Measurements from ENCODE around the gene ATP2A1. TPM values are rescaled to one million over a fixed set of nuclear protein-coding genes. Genes with fewer than 3 reads are reported as not detected.

The ATP2A1 gene
- total RNA-seq, 1 experiment from 2014 or later = 10.3 TPM

- no peak overlapping the region for H3K4me2 ChIP-seq (ENCODE audit: low read length)
- no peaks in the 10 kb centered on the region for H3K27me3 ChIP-seq (ENCODE audit: insufficient read depth, low read length)
- DNase-seq (ENCODE audit: low read depth, low spot score) = no peak
- BruUV-seq (replicated peaks) = TSS peak; percentile 29
- no peak overlapping the region for H3K27ac ChIP-seq (ENCODE audit: low read depth, low read length)
- RAD21 ChIA-PET (ENCODE audit: low non-redundant PET in 1 of 2, low total read pairs in 2 of 2, uncharacterized antibody in 2 of 2, unreplicated experiment in 2 of 2) = no interaction called here
- peak; percentile 81 for ATAC-seq
- POLR2A ChIA-PET = interaction anchor here (0.7 kb wide), 1 partner anchor 32 kb away, joined by 4 read pairs; no protein-coding TSS in a partner anchor
- no peak overlapping the region for H2AFZ ChIP-seq (ENCODE audit: low read depth, low read length, poor library complexity, severe bottlenecking)
- TF ChIP-seq RAD21 (IDR thresholded peaks at IDR 0.05; ENCODE audit: low read depth) = peak; percentile 49
- TF ChIP-seq, protein P1, sequence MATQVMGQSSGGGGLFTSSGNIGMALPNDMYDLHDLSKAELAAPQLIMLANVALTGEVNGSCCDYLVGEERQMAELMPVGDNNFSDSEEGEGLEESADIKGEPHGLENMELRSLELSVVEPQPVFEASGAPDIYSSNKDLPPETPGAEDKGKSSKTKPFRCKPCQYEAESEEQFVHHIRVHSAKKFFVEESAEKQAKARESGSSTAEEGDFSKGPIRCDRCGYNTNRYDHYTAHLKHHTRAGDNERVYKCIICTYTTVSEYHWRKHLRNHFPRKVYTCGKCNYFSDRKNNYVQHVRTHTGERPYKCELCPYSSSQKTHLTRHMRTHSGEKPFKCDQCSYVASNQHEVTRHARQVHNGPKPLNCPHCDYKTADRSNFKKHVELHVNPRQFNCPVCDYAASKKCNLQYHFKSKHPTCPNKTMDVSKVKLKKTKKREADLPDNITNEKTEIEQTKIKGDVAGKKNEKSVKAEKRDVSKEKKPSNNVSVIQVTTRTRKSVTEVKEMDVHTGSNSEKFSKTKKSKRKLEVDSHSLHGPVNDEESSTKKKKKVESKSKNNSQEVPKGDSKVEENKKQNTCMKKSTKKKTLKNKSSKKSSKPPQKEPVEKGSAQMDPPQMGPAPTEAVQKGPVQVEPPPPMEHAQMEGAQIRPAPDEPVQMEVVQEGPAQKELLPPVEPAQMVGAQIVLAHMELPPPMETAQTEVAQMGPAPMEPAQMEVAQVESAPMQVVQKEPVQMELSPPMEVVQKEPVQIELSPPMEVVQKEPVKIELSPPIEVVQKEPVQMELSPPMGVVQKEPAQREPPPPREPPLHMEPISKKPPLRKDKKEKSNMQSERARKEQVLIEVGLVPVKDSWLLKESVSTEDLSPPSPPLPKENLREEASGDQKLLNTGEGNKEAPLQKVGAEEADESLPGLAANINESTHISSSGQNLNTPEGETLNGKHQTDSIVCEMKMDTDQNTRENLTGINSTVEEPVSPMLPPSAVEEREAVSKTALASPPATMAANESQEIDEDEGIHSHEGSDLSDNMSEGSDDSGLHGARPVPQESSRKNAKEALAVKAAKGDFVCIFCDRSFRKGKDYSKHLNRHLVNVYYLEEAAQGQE (IDR thresholded peaks at IDR 0.05; ENCODE audit: low read depth) = no peak
- TF ChIP-seq, protein P2, sequence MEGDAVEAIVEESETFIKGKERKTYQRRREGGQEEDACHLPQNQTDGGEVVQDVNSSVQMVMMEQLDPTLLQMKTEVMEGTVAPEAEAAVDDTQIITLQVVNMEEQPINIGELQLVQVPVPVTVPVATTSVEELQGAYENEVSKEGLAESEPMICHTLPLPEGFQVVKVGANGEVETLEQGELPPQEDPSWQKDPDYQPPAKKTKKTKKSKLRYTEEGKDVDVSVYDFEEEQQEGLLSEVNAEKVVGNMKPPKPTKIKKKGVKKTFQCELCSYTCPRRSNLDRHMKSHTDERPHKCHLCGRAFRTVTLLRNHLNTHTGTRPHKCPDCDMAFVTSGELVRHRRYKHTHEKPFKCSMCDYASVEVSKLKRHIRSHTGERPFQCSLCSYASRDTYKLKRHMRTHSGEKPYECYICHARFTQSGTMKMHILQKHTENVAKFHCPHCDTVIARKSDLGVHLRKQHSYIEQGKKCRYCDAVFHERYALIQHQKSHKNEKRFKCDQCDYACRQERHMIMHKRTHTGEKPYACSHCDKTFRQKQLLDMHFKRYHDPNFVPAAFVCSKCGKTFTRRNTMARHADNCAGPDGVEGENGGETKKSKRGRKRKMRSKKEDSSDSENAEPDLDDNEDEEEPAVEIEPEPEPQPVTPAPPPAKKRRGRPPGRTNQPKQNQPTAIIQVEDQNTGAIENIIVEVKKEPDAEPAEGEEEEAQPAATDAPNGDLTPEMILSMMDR (IDR thresholded peaks at IDR 0.05 in 2 of 3, conservative IDR thresholded peaks at IDR 0.05 in 1 of 3; ENCODE audit: borderline replicate concordance in 1 of 3, insufficient read depth in 1 of 3, low read depth in 2 of 3, low read length in 2 of 3) = peak; percentile 36 to 84 (median 84); a peak in 5 of 6 replicates
- no peaks in the 10 kb centered on the region; the same call in 1 of the 2 replicates for H3K79me2 ChIP-seq (ENCODE audit: insufficient read depth, low read length)
- no peaks in the 10 kb centered on the region for H3K9me3 ChIP-seq (ENCODE audit: control insufficient read depth in 1 of 2, insufficient read depth in 1 of 2, low read depth in 1 of 2, low read length in 2 of 2)
- H4K20me1 ChIP-seq (ENCODE audit: insufficient read depth) = no peaks in the 10 kb centered on the region
- CTCF ChIA-PET = interaction anchor here (1.1 kb wide), 1 partner anchor 71 kb away, joined by 6 read pairs; no protein-coding TSS in a partner anchor
- H3K9me2 ChIP-seq (ENCODE audit: insufficient read depth) = no peaks in the 10 kb centered on the region
- intact Hi-C loops (cut with micrococcal nuclease) = no loop called here
- no peak overlapping the region for H3K9ac ChIP-seq (ENCODE audit: low read length)
- H3K4me1 ChIP-seq (ENCODE audit: control insufficient read depth in 1 of 2, insufficient read depth in 2 of 2, low read length in 2 of 2) = peaks cover 2 to 3% of the 10 kb centered on the region in 2 experiments; a peak in 2 of 4 replicates
- H3K36me3 ChIP-seq (ENCODE audit: control insufficient read depth in 1 of 2, insufficient read depth in 2 of 2, low read length in 2 of 2) = peaks cover 22 to 26% of the 10 kb centered on the region in 2 experiments
- H3K4me3 ChIP-seq (replicated peaks in 1 of 2; ENCODE audit: low read depth in 1 of 2, low read length in 2 of 2) = no peak overlapping the region
Measured at GRCh38 chr16:28873543-28874201, 4.6 kb upstream of the ATP2A1 start.

Measured in HCT116 (cell line).